Measurements from ENCODE around the gene PIK3CG.

Gene PIK3CG

DNA sequence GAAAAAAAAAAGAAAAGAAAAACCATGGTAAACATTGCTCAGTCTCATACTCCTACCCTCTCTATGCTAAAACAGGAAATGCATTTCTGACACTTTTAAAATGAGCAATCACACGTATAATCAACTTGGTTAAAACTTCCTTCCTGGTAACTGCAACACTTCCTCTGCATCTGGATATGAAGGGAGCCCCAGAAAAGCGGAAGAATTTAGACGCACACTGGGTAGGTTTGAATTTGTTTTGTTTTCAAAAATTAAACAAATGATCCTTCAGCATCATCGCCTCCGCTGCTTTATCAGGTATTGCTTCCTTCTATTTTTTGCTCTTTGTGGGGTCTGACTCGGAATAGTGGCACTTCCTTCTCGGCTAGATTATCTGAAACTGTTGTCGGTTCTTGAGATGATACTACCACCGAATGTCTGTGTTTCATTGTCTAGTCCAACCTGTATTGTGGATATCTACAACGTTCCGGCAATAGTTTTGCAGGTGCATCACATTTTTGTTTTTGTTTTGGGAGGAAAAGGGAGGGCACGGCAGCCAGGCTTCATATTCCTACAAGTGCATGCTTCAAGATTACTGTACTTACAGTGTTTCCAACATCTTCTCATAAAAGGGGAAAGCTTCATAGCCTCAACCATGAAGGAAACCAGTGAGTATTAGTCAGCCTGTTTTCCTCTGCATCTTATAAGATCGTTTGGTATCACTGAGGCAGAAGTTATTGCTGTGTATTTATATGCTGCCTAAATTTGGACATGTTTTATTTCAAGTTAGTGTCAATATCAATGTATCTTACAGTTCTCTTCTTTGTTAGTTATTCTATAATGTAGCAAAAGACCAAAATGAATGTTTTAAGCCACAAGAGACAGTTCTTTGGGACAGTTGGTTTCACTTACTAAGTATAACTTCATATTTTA is at the start of gene PIK3CG:
Gene PIK3CG (plus strand): TSS at position 153 of the 912 bp plus-strand sequence. CDS start 2,280 bp downstream, outside the sequence.
- DNase-seq (ENCODE audit: extremely low read depth, low read depth), result no peak

GRCh38 chr7:106817098-106817497 is 48.0 kb upstream of the PIK3CG start:
- DNase-seq (ENCODE audit: extremely low read depth, low read depth), result no peak
- no peak for TF ChIP-seq CTCF (IDR thresholded peaks at IDR 0.05; ENCODE audit: low read depth, low read length)

More for the DNA sequence above, at the start of gene PIK3CG:
- TF ChIP-seq CTCF (IDR thresholded peaks at IDR 0.05; ENCODE audit: low read depth, low read length), result no peak

DNA sequence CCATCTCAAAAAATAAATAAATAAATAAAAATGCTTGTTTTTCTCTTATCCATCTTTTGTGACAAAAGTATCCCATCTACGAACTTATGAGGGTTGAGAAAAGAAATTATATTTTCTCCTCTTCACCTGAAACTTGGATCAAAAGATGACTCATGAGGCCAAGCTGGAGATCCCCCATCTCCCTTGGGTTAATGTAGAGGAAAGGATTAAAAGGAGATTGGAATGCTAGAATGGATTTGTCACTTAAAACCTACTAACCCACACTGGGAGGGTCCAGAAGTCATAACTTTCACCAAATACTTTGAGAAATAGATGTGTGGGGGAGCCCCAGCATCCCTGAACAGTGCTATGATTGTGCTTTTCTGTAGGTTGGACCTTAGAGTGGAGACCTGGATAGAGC is 46.3 kb upstream of the PIK3CG start:
- no peak for DNase-seq (ENCODE audit: extremely low read depth, low read depth)

DNA sequence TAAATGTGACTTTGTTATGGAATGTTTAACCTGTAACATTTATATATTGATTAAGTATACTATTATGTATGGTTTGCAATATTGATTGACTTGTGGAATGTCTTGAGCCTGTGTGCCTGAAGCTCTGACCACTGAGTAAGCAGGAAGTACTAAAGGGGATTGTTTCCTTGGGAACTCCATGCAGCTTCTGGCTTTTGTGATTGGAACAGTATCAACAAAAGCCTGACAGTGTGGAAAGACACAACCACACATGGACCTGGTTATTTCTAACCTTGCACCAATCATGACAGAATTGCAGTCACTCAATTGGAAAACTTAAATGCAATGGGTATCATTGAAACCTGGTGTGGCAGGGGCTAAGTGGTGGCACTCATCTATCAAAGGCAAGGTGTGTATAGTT is 45.5 kb upstream of the PIK3CG start:
- DNase-seq (ENCODE audit: extremely low read depth, low read depth), result no peak
- no peak for TF ChIP-seq CTCF (IDR thresholded peaks at IDR 0.05; ENCODE audit: low read depth, low read length)

More for the DNA sequence above, 46.3 kb upstream of the PIK3CG start:
- TF ChIP-seq CTCF (IDR thresholded peaks at IDR 0.05; ENCODE audit: low read depth, low read length), result no peak

- no peak for TF ChIP-seq CTCF (IDR thresholded peaks at IDR 0.05; ENCODE audit: low read depth, low read length)
- no peak for DNase-seq (ENCODE audit: extremely low read depth, low read depth)
Measured at GRCh38 chr7:106820321-106821217, 44.5 kb upstream of the PIK3CG start.

DNA sequence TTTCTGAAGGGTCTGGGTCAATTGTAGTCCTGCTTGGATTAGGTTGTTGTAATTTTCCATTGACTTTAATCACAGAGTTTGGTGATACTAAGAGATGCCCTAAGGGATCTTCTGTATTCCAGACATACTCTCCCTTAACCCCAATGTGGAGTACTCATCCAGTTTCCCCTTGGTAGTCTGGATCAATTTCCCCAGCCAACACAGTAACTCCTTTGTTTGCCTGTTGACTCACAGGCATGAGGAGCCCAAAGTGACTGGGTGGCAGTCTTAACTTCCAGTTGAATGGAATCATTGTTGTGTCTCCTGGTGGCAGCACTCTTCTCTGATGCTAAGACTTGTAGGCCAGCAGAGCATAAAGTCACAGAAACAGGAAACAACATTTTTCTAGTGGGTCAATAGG is 41.5 kb upstream of the PIK3CG start:
- no peak for DNase-seq (ENCODE audit: extremely low read depth, low read depth)
- no peak for TF ChIP-seq CTCF (IDR thresholded peaks at IDR 0.05; ENCODE audit: low read depth, low read length)

All from AG09319 (cell line).